A673 (cell line): Measurements from ENCODE around the gene ITGB1BP1.

Source experiments
- CTCF ChIP-seq: fragments of 300-800, 200-600 bp; sonication (generic); conservative IDR thresholded peaks from 2 replicates; pipeline ENCODE4 v1.5.1; 2017; ENCODE audit warnings: low read depth, mild to moderate bottlenecking, antibody characterized with exemption, low read length, moderate library complexity, mixed read lengths
- EZH2 ChIP-seq: fragments of 200-600 bp; sonication (generic); IDR thresholded peaks from 2 replicates; pipeline ENCODE4 v1.6.1; 2017; ENCODE audit warnings: borderline replicate concordance, low read depth, mild to moderate bottlenecking, mixed read lengths, antibody characterized with exemption, low read length; ENCODE audit not compliant: poor library complexity, severe bottlenecking

- TF ChIP-seq EZH2 (no peak), CTCF (no peak)
These were observed at the start of gene ITGB1BP1, which contains the start of gene CPSF3 for GRCh38 chr2:9423100-9423921.
